Activated naive CD4-positive, alpha-beta T cell treated with anti-CD3 and anti-CD28 coated beads, Interleukin-2, amount 10 ng/mL, durations not matched to agents 7 days and 5 days (primary cell): ENCODE results near the gene ABCF1.

ENCODE experiments used
- CTCF ChIA-PET: fragments of 350-600 bp; sonication (Branson Sonifier 250); formaldehyde crosslinking; loops from one replicate; lab custom pipeline; 2021; ENCODE audit warnings: antibody characterized with exemption; lab: Charles Lee
- DNase-seq: peaks from one replicate; pipeline ENCODE4 v3.0.0-alpha.2; 2020
- H3K27ac Mint-ChIP-seq: one replicate; pipeline ENCODE4 v1.8.0; 2021; ENCODE audit warnings: mild to moderate bottlenecking, moderate library complexity, mixed read lengths
- H3K27me3 Mint-ChIP-seq: one replicate; pipeline ENCODE4 v1.8.0; 2021; ENCODE audit warnings: mild to moderate bottlenecking, mixed read lengths
- H3K36me3 Mint-ChIP-seq: one replicate; pipeline ENCODE4 v1.8.0; 2021; ENCODE audit warnings: mixed read lengths
- H3K4me1 Mint-ChIP-seq: one replicate; pipeline ENCODE4 v1.8.0; 2021; ENCODE audit warnings: mixed read lengths
- H3K4me3 Mint-ChIP-seq: one replicate; pipeline ENCODE4 v1.8.0; 2021; ENCODE audit warnings: mild to moderate bottlenecking, moderate library complexity, mixed read lengths
- H3K9me3 Mint-ChIP-seq: one replicate; pipeline ENCODE4 v1.8.0; 2021; ENCODE audit warnings: mixed read lengths

ABCF1 gene

DNA sequence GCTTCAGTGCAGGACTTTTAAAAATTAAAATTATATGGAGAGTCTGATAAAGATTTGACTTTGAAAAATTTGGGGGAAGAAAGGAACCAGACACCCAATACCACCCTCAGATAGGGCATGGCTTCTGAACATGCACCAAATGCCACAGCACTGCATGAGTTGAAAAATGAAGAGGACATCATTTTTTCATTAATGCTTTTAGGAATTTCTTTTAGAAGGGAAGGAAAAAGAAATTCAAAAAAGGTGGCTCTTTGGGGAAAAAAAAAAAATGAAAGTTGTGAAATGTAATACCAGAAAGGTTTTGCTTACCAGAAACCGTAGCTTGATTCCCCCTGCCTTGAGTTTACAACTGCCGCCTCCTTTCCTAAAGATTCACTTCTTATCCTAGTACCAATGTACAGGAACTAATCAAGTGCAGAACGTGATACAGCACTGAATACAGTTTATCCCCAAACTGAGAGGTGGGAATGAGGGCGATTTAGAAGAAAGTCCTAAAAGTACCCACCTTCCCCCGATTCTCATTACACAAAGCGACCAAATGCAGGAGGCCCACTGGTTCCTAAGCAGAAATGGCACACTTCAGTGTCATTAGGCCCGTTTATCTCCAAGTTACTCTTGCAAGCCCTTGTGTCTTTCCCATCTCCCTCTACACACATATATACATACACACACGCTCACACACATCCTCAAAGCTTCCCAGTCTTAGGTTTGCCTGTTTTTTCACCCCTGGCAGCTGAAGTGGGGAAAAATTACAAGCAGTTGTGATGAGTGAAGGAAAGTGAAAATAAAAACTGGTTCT lies 43.0 kb downstream of the ABCF1 start:
- Mint-ChIP-seq H3K9me3 (no peaks in the 10 kb centered on the region), H3K4me3 (peak overlapping the region; percentile 93), H3K4me1 (peaks cover 61% of the 10 kb centered on the region), H3K27ac (peak overlapping the region; percentile 99), H3K27me3 (peaks cover 5% of the 10 kb centered on the region), H3K36me3 (peaks cover 76% of the 10 kb centered on the region)
- DNase-seq: no peak
- CTCF ChIA-PET: interaction anchor here (0.8 to 3.6 kb wide), 10 partner anchors 13 to 132 kb away, joined by 3 to 21 read pairs (median 6); partner anchors contain the start of gene TUBB

DNA sequence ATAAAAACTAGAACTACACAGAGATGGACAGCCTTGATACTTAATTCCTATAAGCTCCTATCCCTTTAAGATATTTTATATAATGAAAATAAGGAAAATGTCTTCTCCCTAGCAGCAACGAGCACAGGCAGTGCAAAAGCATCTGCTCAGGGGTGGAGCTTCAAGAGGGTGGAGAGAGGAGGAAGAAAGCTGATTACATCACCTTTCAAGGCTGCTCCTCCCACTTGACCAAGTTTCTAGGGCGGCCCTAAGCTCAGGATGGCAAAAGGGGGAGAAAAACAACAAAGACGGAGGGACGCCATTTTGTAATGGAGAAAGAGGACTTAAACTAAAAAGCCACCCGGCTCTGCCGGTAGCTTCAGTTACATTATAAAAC lies 43.6 kb downstream of the ABCF1 start:
- H3K36me3 Mint-ChIP-seq: peaks cover 76% of the 10 kb centered on the region
- H3K9me3 Mint-ChIP-seq: no peaks in the 10 kb centered on the region
- H3K4me3 Mint-ChIP-seq: peak overlapping the region; percentile 93
- DNase-seq: peak; percentile 91
- CTCF ChIA-PET: interaction anchor here (0.9 to 3.6 kb wide), 5 partner anchors 17 to 128 kb away, joined by 3 to 21 read pairs (median 6); partner anchors contain the start of gene TUBB
- peaks cover 61% of the 10 kb centered on the region for H3K4me1 Mint-ChIP-seq
- peak overlapping the region; percentile 99 for H3K27ac Mint-ChIP-seq
- peaks cover 5% of the 10 kb centered on the region for H3K27me3 Mint-ChIP-seq

GRCh38 chr6:30615219-30615957 lies 44.1 kb downstream of the ABCF1 start:
- H3K4me3 Mint-ChIP-seq: peak overlapping the region; percentile 93
- DNase-seq: peak; percentile 50
- peaks cover 70% of the 10 kb centered on the region for H3K36me3 Mint-ChIP-seq
- peaks cover 56% of the 10 kb centered on the region for H3K4me1 Mint-ChIP-seq
- CTCF ChIA-PET: interaction anchor here (0.9 to 3.6 kb wide), 4 partner anchors 18 to 115 kb away, joined by 3 to 21 read pairs (median 12); partner anchors contain the start of gene TUBB
- H3K27ac Mint-ChIP-seq: peak overlapping the region; percentile 99
- no peaks in the 10 kb centered on the region for H3K9me3 Mint-ChIP-seq
- H3K27me3 Mint-ChIP-seq: peaks cover 5% of the 10 kb centered on the region

DNA sequence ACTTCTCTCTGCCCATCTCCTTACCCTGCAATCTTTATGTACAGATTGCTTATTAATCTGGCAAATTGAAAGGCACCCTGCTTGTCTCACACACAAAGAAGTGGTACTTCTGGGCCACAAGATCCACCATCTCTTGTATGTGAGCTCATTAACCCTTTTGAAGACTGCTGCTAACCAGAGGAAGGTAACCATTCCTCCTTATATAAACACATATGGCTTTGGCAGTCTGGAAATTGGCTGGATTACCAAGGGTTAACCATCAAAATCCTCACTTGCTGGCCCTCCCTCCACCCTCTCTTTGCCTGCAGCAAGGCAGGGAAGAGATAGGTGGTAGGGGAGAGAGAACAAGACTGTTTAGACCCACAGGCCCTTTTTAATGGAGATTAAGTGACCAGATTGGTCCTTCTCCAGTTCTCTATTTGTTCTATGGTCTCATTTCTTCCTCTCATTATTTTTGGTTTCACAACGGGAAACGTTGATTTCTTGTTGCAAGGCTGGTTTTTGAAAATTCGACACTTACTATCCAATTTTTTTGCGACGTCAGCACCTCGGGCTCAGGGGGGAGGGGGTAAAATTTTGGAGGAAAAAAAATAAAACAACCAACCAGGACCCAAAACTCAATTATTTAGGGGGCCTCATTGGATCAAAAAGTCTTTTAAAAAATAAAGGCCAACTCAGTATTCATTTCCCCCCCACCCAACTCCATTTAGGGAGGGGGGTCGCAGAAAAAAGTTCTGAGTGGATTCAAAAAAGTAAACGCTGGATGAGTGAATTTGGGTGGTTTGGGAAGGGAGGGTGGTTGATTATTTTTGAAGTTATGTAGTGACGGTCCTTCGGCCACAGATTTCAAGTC lies 44.9 kb downstream of the ABCF1 start:
- DNase-seq: peak; percentile 48
- peaks cover 67% of the 10 kb centered on the region for H3K36me3 Mint-ChIP-seq
- H3K9me3 Mint-ChIP-seq: no peaks in the 10 kb centered on the region
- peaks cover 5% of the 10 kb centered on the region for H3K27me3 Mint-ChIP-seq
- H3K27ac Mint-ChIP-seq: peak overlapping the region; percentile 99
- H3K4me1 Mint-ChIP-seq: peaks cover 51% of the 10 kb centered on the region
- H3K4me3 Mint-ChIP-seq: peak overlapping the region; percentile 93
- CTCF ChIA-PET: interaction anchor here (1.8 kb wide), 1 partner anchor 69 kb away, joined by 6 read pairs; no protein-coding TSS in a partner anchor

DNA sequence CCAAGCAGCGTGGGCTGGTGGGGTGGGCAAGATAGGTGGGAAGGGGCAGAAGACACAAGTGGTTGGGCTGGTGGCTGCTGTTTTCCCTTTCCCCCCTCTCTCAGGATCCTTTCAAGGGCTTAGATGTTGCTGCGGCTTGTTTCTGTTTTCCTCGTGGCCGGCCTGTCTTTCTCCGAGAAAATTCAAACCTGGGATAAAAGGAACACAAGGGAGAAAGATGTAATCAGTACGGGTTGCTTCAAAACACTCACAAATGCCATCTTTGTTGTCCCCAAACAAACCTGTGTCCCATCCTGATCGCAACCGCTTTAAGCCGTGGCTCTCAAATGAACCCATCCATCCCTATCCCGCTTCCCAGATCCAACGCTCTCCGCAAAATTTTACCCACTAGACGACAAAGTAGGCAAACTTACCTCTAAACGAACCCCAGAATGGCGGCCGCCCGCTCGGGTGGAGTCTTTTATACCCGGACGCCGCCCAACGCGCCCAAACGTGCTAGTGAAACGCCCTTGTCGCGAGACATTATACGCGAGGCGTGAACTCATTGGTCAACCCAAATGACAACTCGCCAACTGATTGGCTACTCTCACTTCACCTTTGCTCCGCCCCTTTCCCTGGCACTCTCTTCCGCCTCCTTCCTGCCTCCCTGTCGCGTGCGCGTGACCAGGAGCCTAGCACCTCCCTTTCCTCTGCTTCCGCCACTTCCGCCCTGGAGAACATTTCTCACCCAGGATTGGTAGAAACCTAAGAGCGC lies 45.7 kb downstream of the ABCF1 start, which contains the start of gene PPP1R10:
Gene PPP1R10 (minus strand): TSS at position 433 of the 754 bp plus-strand sequence. CDS start 7,299 bp downstream, outside the sequence.
- peak within 1 kb of the TSS; percentile 93 for H3K4me3 Mint-ChIP-seq
- peak within 1 kb of the TSS; percentile 99 for H3K27ac Mint-ChIP-seq
- H3K9me3 Mint-ChIP-seq: no peaks in the 10 kb centered on the region
- CTCF ChIA-PET: interaction anchor here (1.1 to 1.2 kb wide), 2 partner anchors 23 to 100 kb away, joined by 3 read pairs; partner anchors contain the start of gene MDC1
- peaks cover 5% of the 10 kb centered on the region for H3K27me3 Mint-ChIP-seq
- peaks cover 62% of the 10 kb centered on the region for H3K36me3 Mint-ChIP-seq
- peaks cover 43% of the 10 kb centered on the region for H3K4me1 Mint-ChIP-seq
- peak; percentile 99 for DNase-seq

- Mint-ChIP-seq H3K4me1 (peaks cover 40% of the 10 kb centered on the region), H3K4me3 (peak within 1 kb of the TSS; percentile 93), H3K36me3 (peaks cover 61% of the 10 kb centered on the region), H3K9me3 (no peaks in the 10 kb centered on the region), H3K27me3 (peaks cover 5% of the 10 kb centered on the region), H3K27ac (peak within 1 kb of the TSS; percentile 99)
- DNase-seq: peak; percentile 99
- CTCF ChIA-PET: interaction anchor here (0.6 to 1.4 kb wide), 8 partner anchors 23 to 261 kb away, joined by 3 to 11 read pairs (median 3); partner anchors contain the start of gene MDC1
Observed at GRCh38 chr6:30617565-30618269, 46.5 kb downstream of the ABCF1 start, which contains the start of gene MRPS18B. MRPS18B (plus strand) TSS chr6:30617840; CDS start chr6:30617866, 26 bp downstream.

GRCh38 chr6:30618270-30618797 lies 47.1 kb downstream of the ABCF1 start:
- Mint-ChIP-seq H3K4me1 (peaks cover 35% of the 10 kb centered on the region), H3K4me3 (peak overlapping the region; percentile 93), H3K27me3 (peaks cover 5% of the 10 kb centered on the region), H3K9me3 (no peaks in the 10 kb centered on the region), H3K27ac (peak overlapping the region; percentile 99), H3K36me3 (peaks cover 57% of the 10 kb centered on the region)
- DNase-seq: no peak
- CTCF ChIA-PET: interaction anchor here (0.6 to 1.7 kb wide), 9 partner anchors 22 to 260 kb away, joined by 3 to 11 read pairs (median 3); partner anchors contain the start of gene MDC1

GRCh38 chr6:30619561-30619960 lies 48.3 kb downstream of the ABCF1 start:
- peaks cover 51% of the 10 kb centered on the region for H3K36me3 Mint-ChIP-seq
- CTCF ChIA-PET: interaction anchor here (1.2 to 1.7 kb wide), 2 partner anchors 63 to 150 kb away, joined by 3 to 4 read pairs; no protein-coding TSS in a partner anchor

GRCh38 chr6:30625511-30625910 lies 54.3 kb downstream of the ABCF1 start:
- H3K4me1 Mint-ChIP-seq: peaks cover 33% of the 10 kb centered on the region
- H3K4me3 Mint-ChIP-seq: no peak overlapping the region
- H3K27me3 Mint-ChIP-seq: no peaks in the 10 kb centered on the region
- no peaks in the 10 kb centered on the region for H3K9me3 Mint-ChIP-seq
- H3K27ac Mint-ChIP-seq: peak overlapping the region; percentile 97
- peaks cover 44% of the 10 kb centered on the region for H3K36me3 Mint-ChIP-seq
- CTCF ChIA-PET: interaction anchor here (1.2 to 1.4 kb wide), 2 partner anchors 13 to 35 kb away, joined by 3 to 4 read pairs; no protein-coding TSS in a partner anchor
- DNase-seq: no peak

More at GRCh38 chr6:30619561-30619960, 48.3 kb downstream of the ABCF1 start:
- H3K4me3 Mint-ChIP-seq: peak overlapping the region; percentile 93
- peaks cover 24% of the 10 kb centered on the region for H3K4me1 Mint-ChIP-seq
- DNase-seq: no peak
- no peaks in the 10 kb centered on the region for H3K9me3 Mint-ChIP-seq
- no peak overlapping the region for H3K27ac Mint-ChIP-seq
- peaks cover 5% of the 10 kb centered on the region for H3K27me3 Mint-ChIP-seq

DNA sequence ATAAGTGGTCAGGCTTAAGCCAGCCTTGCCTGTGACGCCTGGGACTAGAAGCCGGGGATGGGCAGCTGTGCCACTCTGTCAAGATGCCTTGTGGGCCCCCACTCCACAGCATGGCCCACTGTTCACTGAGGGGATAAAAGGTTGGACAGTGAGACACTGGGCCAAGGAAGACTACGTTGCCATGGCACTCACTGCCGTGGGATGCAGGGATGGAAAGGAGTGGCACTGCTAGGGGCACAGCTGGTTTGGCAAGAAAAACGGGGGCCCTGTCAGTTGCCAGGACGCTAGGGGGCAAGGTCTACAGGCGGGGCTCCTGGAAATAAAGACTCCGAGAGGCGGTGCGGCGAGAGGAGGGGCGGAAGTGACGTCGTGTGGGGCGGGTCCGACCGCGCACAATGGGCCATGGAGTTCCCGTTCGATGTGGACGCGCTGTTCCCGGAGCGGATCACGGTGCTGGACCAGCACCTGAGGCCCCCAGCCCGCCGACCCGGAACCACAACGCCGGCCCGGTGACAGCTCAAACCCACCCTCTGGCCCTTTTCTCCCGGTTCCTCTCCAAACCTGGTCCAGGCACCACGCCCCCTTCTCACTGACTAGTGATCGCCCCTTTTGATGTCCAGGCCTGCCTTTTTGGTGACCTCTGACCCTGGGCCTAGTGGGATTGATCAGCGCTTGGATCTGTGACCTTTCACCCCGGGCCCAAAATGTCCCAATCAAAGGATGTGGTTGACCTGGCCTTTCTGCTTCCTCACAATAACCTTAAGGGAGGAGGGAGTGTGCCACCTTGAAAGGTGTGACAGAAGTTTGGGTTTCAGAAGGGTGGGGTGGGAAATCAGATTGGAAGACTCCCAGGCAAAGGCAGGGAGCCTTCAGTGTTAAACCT lies 55.5 kb downstream of the ABCF1 start, which contains the start of gene ATAT1:
Gene ATAT1 (plus strand): TSS at position 391 of the 883 bp plus-strand sequence.
- peak; percentile 94 for DNase-seq
- Mint-ChIP-seq H3K36me3 (peaks cover 42% of the 10 kb centered on the region), H3K27ac (peak within 1 kb of the TSS; percentile 97), H3K27me3 (no peaks in the 10 kb centered on the region), H3K4me3 (peak within 1 kb of the TSS; percentile 90), H3K9me3 (no peaks in the 10 kb centered on the region), H3K4me1 (peaks cover 31% of the 10 kb centered on the region)
- CTCF ChIA-PET: interaction anchor here (0.9 to 1.4 kb wide), 3 partner anchors 14 to 145 kb away, joined by 3 to 4 read pairs (median 3); no protein-coding TSS in a partner anchor

- CTCF ChIA-PET: interaction anchor here (1.0 kb wide), 1 partner anchor 10 kb away, joined by 3 read pairs; no protein-coding TSS in a partner anchor
- Mint-ChIP-seq H3K36me3 (peaks cover 12% of the 10 kb centered on the region), H3K4me1 (peaks cover 7% of the 10 kb centered on the region), H3K4me3 (no peak overlapping the region), H3K27me3 (no peaks in the 10 kb centered on the region), H3K9me3 (no peaks in the 10 kb centered on the region), H3K27ac (no peak overlapping the region)
- no peak for DNase-seq
Observed at GRCh38 chr6:30635834-30636233, 64.6 kb downstream of the ABCF1 start.
